ENCODE measurements around the gene LRRC38.
"Not testable (repeated sequence)": the region's sequence is repeated elsewhere in the genome, so short reads cannot be mapped to it uniquely, and the experiment has no call there.

LRRC38 gene

DNA sequence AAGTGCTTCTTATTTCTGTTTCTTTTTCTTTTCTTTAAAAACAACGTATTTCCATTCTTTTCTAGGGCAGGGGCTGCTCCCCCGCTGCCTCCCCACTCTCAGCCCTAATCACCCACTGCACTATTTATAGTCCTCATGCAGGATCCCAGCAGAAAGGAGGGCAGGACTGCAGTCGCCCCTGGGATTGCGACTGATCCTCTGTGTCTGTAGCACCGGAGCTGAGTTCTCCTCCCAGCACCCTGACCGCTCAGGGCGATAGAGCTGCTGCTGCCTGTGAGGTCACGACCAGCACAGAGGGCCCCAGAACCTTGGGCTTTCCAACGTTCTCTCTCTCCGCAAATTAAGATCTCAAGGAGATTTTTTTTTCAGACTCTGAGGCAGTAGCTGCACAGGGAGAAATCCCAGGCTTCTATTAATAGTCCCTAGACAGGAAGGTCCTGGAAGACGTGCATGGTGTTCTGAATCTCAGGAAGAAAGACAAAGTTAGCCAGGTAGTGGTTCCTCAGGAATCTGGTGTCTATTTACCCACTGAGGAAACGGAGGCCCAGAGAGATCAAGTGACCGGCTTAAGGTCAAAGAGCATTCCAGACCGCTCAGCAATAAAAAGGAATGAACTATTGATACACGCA is 56.8 kb downstream of the LRRC38 start:
- DNase-seq, result no peak

DNA sequence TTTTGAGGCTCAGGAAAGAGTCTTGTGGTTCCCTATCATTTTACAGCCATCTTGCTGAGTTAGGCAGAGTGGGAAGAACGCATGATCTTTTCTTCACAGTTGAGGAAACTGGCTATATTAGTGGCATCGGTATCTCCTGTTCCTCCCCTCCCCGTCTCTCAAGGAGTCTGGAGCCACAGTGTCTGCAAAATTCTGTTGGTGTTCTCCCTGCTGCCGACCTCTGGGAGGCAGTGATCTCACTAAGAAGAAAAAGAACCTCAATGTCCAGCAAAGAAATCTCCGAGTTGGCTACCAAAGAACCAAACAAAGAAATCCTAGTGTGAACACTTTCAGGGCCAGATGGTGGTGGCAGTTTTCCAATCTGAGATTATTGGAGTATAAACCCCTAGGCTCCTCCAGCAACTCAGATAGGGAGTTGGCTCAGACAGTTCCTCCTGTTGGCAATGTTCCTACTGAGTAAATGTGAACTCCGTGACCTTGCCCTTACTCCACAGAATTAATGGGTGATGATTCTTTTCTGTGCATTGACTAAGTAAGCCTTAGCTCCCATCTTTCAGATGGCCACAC is 62.3 kb downstream of the LRRC38 start:
- DNase-seq, result no peak

DNA sequence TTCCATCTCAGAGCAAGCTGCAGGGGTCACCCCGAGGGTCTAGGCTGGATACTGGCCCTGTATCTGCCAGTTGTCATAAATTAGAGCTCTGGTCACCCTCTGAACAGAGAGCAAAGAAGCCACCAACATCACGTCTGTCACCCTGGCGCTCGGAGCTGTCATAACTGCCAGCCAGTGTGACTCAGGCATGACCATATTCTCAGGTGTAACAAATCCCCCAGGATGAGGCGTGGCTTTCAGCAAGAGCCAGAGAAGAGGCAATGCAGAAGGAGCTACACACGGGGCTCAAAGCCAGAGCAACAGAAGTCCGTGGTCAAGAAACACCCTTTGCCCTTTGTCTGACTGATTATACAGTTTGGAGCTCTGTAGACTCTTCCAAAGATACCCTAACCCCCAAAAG is 63.6 kb downstream of the LRRC38 start:
- DNase-seq, result no peak

DNA sequence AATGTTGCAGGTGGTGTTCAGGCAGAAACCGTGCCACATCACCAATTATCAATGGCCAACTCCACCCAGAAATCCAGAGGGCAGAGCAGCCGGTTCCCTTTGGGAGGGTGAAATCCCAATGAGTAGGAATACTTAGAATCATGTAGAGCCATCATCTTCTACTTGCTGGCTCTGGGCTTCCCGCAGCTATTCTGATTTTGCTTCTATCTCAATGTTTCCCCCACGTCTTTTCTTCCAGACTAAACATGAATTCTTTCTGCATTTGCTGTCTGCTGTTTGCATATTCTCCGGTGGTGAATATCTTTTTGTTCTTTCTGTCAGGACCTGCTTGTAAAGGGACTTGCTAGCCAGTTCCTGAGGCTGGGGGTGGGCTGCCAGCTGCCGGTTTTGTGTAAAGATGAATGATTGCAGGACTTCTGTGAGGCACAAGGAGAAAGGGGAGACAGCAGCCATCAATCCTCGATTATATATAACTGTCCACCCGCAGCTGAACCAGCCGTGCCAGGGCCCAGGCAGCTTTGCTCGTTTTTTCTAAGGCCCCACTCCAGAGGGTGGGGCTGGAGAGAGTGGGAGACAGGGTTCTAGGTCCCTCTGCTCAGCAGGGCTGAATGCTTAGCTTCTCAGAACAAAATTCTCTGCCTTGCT is 70.3 kb downstream of the LRRC38 start:
- no peak for DNase-seq

DNA sequence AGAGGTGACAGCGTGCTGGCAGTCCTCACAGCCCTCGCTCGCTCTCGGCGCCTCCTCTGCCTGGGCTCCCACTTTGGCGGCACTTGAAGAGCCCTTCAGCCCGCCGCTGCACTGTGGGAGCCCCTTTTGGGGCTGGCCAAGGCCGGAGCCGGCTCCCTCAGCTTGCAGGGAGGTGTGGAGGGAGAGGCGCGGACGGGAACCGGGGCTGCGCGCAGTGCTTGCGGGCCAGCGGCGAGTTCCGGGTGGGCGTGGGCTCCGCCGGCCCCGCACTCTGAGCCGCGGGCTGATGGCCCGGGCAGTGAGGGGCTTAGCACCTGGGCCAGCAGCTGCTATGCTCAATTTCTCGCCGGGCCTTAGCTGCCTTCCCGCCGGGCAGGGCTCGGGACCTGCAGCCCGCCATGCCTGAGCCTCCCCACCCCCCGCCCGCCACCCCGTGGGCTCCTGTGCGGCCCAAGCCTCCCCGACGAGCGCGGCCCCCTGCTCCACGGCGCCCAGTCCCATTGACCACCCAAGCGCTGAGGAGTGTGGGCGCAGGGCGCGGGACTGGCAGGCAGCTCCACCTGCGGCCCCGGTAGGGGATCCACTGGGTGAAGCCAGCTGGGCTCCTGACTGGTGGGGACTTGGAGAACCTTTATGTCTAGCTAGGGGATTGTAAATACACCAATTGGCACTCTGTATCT is 74.6 kb downstream of the LRRC38 start:
- not testable (repeated sequence) for DNase-seq

DNA sequence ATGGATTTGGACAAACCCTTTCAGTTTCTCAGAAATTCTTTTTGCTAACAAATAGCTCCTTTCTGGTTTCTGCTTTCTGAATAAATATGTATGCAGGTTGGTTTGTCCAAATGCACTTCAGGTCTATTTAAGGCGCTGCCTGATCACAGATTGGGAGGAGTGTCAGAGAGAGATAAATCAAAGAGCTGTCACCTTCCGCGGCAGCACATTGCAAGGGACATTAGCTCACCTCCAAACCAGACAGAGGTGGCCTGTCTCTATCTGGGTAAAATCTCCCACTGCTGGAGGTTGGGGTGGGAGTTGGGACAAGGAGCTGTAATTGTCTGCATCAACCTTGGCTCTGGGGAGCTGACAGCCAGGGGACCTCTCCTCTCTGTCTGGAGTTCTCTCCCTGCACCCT is 78.3 kb downstream of the LRRC38 start:
- no peak for DNase-seq

DNA sequence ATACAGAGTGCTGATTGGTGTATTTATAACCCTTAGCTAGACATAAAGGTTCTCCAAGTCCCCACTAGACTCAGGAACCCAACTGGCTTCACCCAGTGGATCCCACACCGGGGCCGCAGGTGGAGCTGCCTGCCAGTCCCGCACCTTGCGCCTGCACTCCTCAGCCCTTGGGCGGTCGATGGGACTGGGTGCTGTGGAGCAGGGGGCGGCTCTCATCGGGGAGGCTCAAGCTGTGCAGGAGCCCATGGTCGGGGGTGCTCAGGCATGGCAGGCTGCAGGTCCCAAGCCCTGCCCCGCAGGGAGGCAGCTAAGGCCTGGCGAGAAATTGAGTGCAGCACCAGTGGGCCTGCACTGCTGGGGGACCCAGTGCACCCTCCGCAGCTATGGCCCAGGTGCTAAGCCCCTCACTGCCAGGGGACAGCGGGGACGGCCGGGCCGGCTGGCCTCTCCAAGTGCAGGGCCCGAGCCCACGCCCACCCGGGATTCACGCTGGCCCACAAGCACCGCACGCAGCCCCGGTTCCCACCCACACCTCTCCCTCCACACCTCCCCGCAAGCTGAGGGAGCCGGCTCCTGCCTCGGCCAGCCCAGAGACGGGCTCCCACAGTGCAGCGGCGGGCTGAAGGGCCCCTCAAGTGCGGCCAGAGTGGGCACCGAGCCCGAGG is 80.0 kb downstream of the LRRC38 start:
- not testable (repeated sequence) for DNase-seq

DNA sequence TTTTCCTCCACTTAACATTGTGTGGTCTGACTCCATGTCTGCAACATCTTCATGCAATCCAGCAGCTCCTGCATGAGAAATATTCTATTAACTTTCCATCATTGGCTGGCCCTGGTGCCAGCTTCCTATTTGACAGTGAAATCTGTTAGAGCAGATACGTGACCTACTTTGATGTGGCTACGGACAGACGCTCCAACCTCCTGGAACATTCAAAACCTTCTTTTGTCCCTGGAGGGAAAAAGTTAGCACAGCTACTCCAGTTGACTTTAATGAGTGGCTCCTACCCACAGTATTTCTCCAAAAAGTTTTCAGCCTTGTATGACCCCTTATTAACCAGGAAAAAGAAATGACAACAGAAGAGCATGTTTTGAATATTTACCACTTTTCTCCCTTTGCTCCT is 81.6 kb downstream of the LRRC38 start:
- DNase-seq, result no peak

DNA sequence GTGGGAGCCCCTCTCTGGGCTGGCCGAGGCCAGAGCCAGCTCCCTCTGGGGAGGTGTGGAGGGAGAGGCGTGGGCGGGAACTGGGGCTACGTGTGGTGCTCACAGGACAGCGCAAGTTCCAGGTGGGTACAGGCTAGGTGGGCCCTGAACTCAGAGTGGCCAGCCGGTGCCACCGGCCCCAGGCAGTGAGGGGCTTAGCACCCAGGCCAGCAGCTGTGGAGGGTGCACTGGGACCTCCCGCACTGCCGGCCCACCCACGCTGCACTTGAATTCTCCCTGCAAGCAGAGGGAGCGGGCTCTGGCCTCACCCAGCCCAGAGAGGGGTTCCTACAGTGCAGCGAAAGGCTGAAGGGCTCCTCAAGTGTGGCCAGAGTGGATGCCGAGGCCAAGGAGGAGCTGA is 83.3 kb downstream of the LRRC38 start:
- no peak for DNase-seq
